Nephron progenitor cell (in vitro differentiated cells): ENCODE measurements around the gene NXPH3.
A peak's percentile ranks its signal among the peaks of the same experiment; 100 is the strongest.

Source experiments
- DNase-seq: peaks from one replicate; pipeline ENCODE4 v3.0.0; 2021
- H3K27ac Mint-ChIP-seq: 2 replicates; pipeline ENCODE4 v1.8.0; 2021; ENCODE audit warnings: mild to moderate bottlenecking, moderate library complexity, mixed read lengths
- H3K27me3 Mint-ChIP-seq: 2 replicates; pipeline ENCODE4 v1.8.0; 2021; ENCODE audit warnings: mild to moderate bottlenecking, low read depth, mixed read lengths; ENCODE audit not compliant: poor library complexity
- H3K36me3 Mint-ChIP-seq: 2 replicates; pipeline ENCODE4 v1.8.0; 2021; ENCODE audit warnings: low read depth, mixed read lengths
- H3K4me1 Mint-ChIP-seq: 2 replicates; pipeline ENCODE4 v1.8.0; 2021; ENCODE audit warnings: mixed read lengths
- H3K4me3 Mint-ChIP-seq: 2 replicates; pipeline ENCODE4 v1.8.0; 2021; ENCODE audit warnings: mild to moderate bottlenecking, moderate library complexity, mixed read lengths
- H3K9me3 Mint-ChIP-seq: 2 replicates; pipeline ENCODE4 v1.8.0; 2021; ENCODE audit warnings: mild to moderate bottlenecking, moderate library complexity, mixed read lengths
- CTCF ChIP-seq: fragments of 200-600 bp; sonication (generic); IDR thresholded peaks from 2 replicates; pipeline ENCODE4 v1.5.0; 2021; ENCODE audit warnings: antibody characterized with exemption

The NXPH3 gene

GRCh38 chr17:49583226-49583625, 7.6 kb downstream of the NXPH3 start:
- H3K4me3 Mint-ChIP-seq: no peak overlapping the region
- H3K27me3 Mint-ChIP-seq: peaks cover under 1% of the 10 kb centered on the region
- no peak for TF ChIP-seq CTCF
- DNase-seq: no peak
- H3K4me1 Mint-ChIP-seq: peaks cover 11% of the 10 kb centered on the region
- no peak overlapping the region for H3K27ac Mint-ChIP-seq
- H3K36me3 Mint-ChIP-seq: no peaks in the 10 kb centered on the region
- H3K9me3 Mint-ChIP-seq: no peaks in the 10 kb centered on the region

- Mint-ChIP-seq H3K9me3 (no peaks in the 10 kb centered on the region), H3K27me3 (no peaks in the 10 kb centered on the region), H3K36me3 (no peaks in the 10 kb centered on the region), H3K27ac (no peak overlapping the region), H3K4me3 (no peak overlapping the region), H3K4me1 (peaks cover 11% of the 10 kb centered on the region)
- TF ChIP-seq CTCF: no peak
- no peak for DNase-seq
Measured at GRCh38 chr17:49583889-49584288, 8.2 kb downstream of the NXPH3 start.

- Mint-ChIP-seq H3K27ac (no peak overlapping the region), H3K36me3 (no peaks in the 10 kb centered on the region), H3K4me3 (no peak overlapping the region), H3K27me3 (no peaks in the 10 kb centered on the region), H3K4me1 (peaks cover 7% of the 10 kb centered on the region), H3K9me3 (no peaks in the 10 kb centered on the region)
- DNase-seq: no peak
- peak; percentile 32 for TF ChIP-seq CTCF
Measured at GRCh38 chr17:49585422-49586027, 9.9 kb downstream of the NXPH3 start.

- no peak for DNase-seq
- Mint-ChIP-seq H3K9me3 (no peaks in the 10 kb centered on the region), H3K27ac (no peak overlapping the region), H3K4me3 (no peak overlapping the region), H3K27me3 (no peaks in the 10 kb centered on the region), H3K4me1 (peaks cover 13% of the 10 kb centered on the region), H3K36me3 (peaks cover 14% of the 10 kb centered on the region)
- no peak for TF ChIP-seq CTCF
Measured at GRCh38 chr17:49587366-49588073, 11.8 kb downstream of the NXPH3 start.

- Mint-ChIP-seq H3K27ac (no peak overlapping the region), H3K4me3 (no peak overlapping the region), H3K4me1 (peaks cover 13% of the 10 kb centered on the region), H3K9me3 (no peaks in the 10 kb centered on the region), H3K36me3 (peaks cover 18% of the 10 kb centered on the region), H3K27me3 (no peaks in the 10 kb centered on the region)
- TF ChIP-seq CTCF: no peak
- DNase-seq: no peak
Measured at GRCh38 chr17:49588312-49588711, 12.6 kb downstream of the NXPH3 start.
